Loucy (cell line): ENCODE data around the gene BACH2.
"Not testable (repeated sequence)": the region's sequence is repeated elsewhere in the genome, so short reads cannot be mapped to it uniquely, and the experiment has no call there.

Experiments used
- EZH2phosphoT487 ChIP-seq: fragments of 200-600 bp; IDR thresholded peaks from 2 replicates; pipeline ENCODE4 v1.6.1; 2018; ENCODE audit warnings: antibody characterized with exemption, mild to moderate bottlenecking, moderate library complexity, borderline replicate concordance
- TF ChIP-seq, protein P1 (sequence below): fragments of 200-600 bp; sonication (generic); conservative IDR thresholded peaks from 2 replicates; pipeline ENCODE4 v1.5.1; 2014; ENCODE audit warnings: mild to moderate bottlenecking, antibody characterized with exemption, low read length

DNA sequence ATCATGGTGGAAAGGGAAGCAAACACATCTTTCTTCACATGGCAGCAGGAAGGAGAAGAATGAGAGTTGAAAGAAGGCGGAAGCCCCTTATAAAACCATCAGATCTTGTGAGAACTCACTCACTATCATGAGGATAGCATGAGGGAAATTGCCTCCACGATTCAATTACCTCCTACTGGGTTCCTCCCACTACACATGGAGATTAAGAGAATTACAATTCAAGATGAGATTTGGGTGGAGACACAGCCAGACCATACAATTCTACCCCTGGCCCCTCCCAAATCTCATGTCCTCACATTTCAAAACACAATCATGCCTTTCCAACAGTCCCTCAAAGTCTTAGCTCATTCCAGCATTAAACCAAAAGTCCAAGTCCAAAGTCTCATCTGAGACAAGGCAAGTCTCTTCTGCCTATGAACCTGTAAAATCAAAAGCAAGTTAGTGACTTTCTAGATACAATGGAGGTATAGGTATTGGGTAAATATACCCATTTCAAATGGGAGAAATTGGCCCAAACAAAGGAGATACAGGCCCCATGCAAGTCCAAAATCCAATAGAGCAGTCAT is 36.4 kb upstream of the BACH2 start:
- TF ChIP-seq, protein P1, sequence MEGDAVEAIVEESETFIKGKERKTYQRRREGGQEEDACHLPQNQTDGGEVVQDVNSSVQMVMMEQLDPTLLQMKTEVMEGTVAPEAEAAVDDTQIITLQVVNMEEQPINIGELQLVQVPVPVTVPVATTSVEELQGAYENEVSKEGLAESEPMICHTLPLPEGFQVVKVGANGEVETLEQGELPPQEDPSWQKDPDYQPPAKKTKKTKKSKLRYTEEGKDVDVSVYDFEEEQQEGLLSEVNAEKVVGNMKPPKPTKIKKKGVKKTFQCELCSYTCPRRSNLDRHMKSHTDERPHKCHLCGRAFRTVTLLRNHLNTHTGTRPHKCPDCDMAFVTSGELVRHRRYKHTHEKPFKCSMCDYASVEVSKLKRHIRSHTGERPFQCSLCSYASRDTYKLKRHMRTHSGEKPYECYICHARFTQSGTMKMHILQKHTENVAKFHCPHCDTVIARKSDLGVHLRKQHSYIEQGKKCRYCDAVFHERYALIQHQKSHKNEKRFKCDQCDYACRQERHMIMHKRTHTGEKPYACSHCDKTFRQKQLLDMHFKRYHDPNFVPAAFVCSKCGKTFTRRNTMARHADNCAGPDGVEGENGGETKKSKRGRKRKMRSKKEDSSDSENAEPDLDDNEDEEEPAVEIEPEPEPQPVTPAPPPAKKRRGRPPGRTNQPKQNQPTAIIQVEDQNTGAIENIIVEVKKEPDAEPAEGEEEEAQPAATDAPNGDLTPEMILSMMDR, result not testable (repeated sequence)
- not testable (repeated sequence) for TF ChIP-seq EZH2phosphoT487
